GM12891 (cell line): ENCODE data around the gene TENT5C.

ENCODE experiments used
- PAX5 ChIP-seq: IDR thresholded peaks from 2 replicates; pipeline ENCODE4 v1.6.1; 2011; ENCODE audit warnings: low read length, moderate library complexity, mild to moderate bottlenecking; ENCODE audit not compliant: insufficient read depth, severe bottlenecking
- POLR2A ChIP-seq: IDR thresholded peaks from 2 replicates; pipeline ENCODE4 v1.6.1; 2011; ENCODE audit warnings: low read depth, low read length, control low read depth
- POLR2AphosphoS5 ChIP-seq: IDR thresholded peaks from 2 replicates; pipeline ENCODE4 v1.6.1; 2011; ENCODE audit warnings: low read depth, low read length, control low read depth
- POU2F2 ChIP-seq: IDR thresholded peaks from 2 replicates; pipeline ENCODE4 v1.6.1; 2011; ENCODE audit warnings: low read depth, mild to moderate bottlenecking, control low read depth, low read length, moderate library complexity
- SPI1 ChIP-seq: IDR thresholded peaks from 2 replicates; pipeline ENCODE4 v1.6.1; 2011; ENCODE audit warnings: low read depth, low read length, control low read depth
- TAF1 ChIP-seq: IDR thresholded peaks from 2 replicates; pipeline ENCODE4 v1.6.1; 2011; ENCODE audit warnings: low read depth, low read length, control low read depth

- no peak for TF ChIP-seq POLR2A
- no peak for TF ChIP-seq SPI1
- no peak for TF ChIP-seq POLR2AphosphoS5
- TF ChIP-seq TAF1, result no peak
- no peak for TF ChIP-seq PAX5
- no peak for TF ChIP-seq POU2F2
Measured at GRCh38 chr1:117585086-117585485, 20.8 kb upstream of the TENT5C start.
